Mesodermal cell (in vitro differentiated cells): Measurements from ENCODE around the gene POMGNT2.
"Not testable (repeated sequence)": the region's sequence is repeated elsewhere in the genome, so short reads cannot be mapped to it uniquely, and the experiment has no call there.

Source experiments
- H3K27ac ChIP-seq: 2 replicates; pipeline ENCODE4 v1.7.0; 2013; ENCODE audit warnings: mild to moderate bottlenecking, low read depth, low read length, moderate library complexity; ENCODE audit not compliant: severe bottlenecking
- H3K36me3 ChIP-seq: 2 replicates; pipeline ENCODE4 v1.7.1; 2013; ENCODE audit warnings: mild to moderate bottlenecking, low read length, moderate library complexity; ENCODE audit not compliant: control insufficient read depth, insufficient read depth
- H3K4me1 ChIP-seq: one replicate; pipeline ENCODE4 v1.7.1; 2013; ENCODE audit warnings: mild to moderate bottlenecking, low read length; ENCODE audit not compliant: insufficient read depth, control insufficient read depth, poor library complexity, severe bottlenecking
- H3K4me3 ChIP-seq: 2 replicates; pipeline ENCODE4 v1.7.0; 2013; ENCODE audit warnings: low read length, control low read depth, mild to moderate bottlenecking; ENCODE audit not compliant: insufficient read depth, poor library complexity, severe bottlenecking; ENCODE audit errors: extremely low read depth
- H3K9me3 ChIP-seq: 2 replicates; pipeline ENCODE4 v1.7.1; 2013; ENCODE audit warnings: mild to moderate bottlenecking, low read length, moderate library complexity; ENCODE audit not compliant: control insufficient read depth
- WGBS, 2 experiments: methylation state at CpG; one replicate each; pipeline ENCODE4 v1.1.5; 2013; ENCODE audit warnings: missing lambda C conversion rate in 2 of 2; ENCODE audit not compliant: insufficient coverage in 2 of 2; 5-methylcytosine and 5-hydroxymethylcytosine counted together

The POMGNT2 gene

DNA sequence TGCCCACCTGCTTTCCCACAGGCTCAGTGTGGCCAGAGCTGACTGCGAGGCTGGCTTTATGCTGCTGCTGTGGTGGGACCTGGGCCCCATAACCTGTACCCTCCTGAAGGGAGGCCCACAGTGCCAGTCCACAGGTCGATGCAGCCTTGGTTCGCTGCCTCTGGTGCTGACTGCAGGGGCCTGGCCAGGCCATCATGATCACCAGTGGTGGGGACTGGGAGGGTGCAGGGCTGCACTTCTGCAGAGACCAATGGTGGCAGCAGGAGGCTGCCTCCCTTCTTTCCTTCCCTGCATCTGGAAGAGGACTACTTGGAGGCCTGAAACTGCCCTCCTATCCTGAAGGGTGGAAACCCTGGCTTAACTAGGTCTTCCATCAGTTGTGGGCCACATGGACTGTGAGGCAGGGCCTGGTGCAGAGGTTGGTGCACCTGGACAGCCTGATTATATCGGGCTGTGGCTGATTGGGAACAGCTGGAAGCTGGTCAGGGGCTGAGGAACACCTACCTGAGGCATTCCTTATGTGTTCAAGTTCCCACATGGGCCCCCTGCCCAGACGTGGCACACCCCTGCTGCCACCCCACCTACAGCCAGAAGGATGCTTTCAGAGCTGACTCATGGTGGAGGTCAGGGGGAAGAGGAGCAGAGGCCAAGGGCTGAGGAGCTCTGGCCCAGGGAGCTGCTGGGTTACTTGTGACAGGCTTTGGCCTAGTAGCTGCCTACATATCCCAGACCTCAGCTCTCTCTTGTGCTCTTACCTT lies 29.8 kb downstream of the POMGNT2 start:
- no peak overlapping the region for H3K27ac ChIP-seq
- H3K36me3 ChIP-seq: peaks cover 5% of the 10 kb centered on the region
- no peak overlapping the region for H3K4me3 ChIP-seq
- H3K9me3 ChIP-seq: no peaks in the 10 kb centered on the region
- WGBS, 2 experiments: 96 to 100% methylated on average over 1 to 4 of the region's 5 CpGs
- no peaks in the 10 kb centered on the region for H3K4me1 ChIP-seq

DNA sequence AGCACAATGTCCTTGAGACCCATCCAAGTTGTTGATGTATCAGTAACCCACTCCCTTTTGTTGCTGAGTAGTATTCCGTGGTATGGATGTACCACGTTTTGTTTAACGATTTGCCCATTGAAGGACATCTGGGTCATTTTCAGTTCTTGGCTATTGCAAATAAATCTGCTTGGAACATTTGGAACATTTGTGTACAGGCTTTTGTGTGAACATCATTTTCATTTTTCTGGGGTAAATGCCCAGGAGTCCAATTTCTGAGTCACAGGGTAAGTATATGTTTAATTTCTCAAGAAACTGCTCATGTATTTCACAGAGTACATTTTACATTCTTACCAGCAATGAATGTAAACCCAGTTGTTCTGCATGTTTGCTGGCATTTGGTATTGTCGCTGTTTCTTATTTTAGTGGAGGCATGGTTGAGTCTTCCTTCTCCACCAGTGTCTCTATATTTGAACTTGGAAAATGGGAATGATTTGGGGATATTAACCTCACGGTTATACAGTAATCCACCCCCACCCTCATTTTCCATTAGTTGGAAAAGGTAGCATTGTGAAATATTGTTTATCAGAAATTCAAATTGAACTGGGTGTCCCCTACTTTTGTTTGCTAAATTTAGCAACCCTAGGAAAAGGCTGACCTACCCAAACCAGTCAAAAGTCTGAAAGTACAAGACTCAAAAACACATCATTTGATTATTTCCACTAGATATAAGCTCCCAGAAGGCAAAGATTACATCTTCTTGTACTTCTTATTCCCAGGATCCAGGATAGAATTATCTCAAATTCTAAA lies 30.8 kb downstream of the POMGNT2 start:
- Histone ChIP-seq H3K4me3 (no peak overlapping the region), H3K36me3 (peaks cover 5% of the 10 kb centered on the region), H3K9me3 (no peaks in the 10 kb centered on the region), H3K4me1 (no peaks in the 10 kb centered on the region), H3K27ac (no peak overlapping the region)
- 92 to 94% methylated on average over 3 of the region's 5 CpGs for WGBS, 2 experiments

DNA sequence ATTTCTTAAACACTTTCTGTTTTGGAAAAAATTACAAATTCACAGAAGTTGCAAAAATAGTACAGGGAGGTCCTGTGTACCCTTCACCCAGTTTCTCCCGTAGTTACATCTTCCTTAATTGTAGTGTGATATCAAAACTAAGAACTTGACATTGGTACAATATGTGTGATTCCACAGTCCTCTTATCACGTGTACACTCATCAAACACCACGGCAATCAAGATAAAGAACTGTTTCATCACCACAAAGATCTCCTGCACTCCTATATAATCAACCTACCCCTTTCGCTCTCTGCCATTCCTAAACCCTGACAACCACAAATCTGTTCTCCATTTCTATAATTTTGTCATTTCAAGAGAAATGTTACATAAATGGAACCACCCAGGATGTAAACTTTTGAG lies 31.4 kb downstream of the POMGNT2 start:
- H3K9me3 ChIP-seq: no peaks in the 10 kb centered on the region
- H3K27ac ChIP-seq: no peak overlapping the region
- peaks cover 1% of the 10 kb centered on the region for H3K36me3 ChIP-seq
- no peak overlapping the region for H3K4me3 ChIP-seq
- H3K4me1 ChIP-seq: no peaks in the 10 kb centered on the region
- 84 to 92% methylated on average over 2 to 3 of the region's 4 CpGs for WGBS, 2 experiments

DNA sequence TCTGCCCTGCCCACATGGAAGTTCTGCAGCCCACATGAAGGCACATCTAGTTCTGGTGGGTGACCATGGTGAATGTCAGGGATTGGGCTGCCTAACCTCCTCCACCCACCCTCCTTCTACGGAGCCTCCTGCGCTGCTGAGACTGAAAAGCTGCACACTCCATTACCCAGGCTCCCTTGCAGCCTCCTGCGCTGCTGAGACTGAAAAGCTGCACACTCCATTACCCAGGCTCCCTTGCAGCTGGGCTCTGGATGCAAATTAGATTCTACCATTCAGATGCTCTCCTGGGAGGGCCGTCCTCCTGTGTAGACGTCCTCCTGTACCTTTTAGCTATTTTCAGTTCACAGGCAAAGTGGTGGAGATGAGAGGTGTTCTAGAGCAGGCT lies 32.1 kb downstream of the POMGNT2 start:
- Histone ChIP-seq H3K4me1 (no peaks in the 10 kb centered on the region), H3K4me3 (no peak overlapping the region), H3K36me3 (no peaks in the 10 kb centered on the region), H3K27ac (no peak overlapping the region), H3K9me3 (no peaks in the 10 kb centered on the region)
- 88 to 92% methylated on average over 2 to 3 of the region's 5 CpGs for WGBS, 2 experiments

DNA sequence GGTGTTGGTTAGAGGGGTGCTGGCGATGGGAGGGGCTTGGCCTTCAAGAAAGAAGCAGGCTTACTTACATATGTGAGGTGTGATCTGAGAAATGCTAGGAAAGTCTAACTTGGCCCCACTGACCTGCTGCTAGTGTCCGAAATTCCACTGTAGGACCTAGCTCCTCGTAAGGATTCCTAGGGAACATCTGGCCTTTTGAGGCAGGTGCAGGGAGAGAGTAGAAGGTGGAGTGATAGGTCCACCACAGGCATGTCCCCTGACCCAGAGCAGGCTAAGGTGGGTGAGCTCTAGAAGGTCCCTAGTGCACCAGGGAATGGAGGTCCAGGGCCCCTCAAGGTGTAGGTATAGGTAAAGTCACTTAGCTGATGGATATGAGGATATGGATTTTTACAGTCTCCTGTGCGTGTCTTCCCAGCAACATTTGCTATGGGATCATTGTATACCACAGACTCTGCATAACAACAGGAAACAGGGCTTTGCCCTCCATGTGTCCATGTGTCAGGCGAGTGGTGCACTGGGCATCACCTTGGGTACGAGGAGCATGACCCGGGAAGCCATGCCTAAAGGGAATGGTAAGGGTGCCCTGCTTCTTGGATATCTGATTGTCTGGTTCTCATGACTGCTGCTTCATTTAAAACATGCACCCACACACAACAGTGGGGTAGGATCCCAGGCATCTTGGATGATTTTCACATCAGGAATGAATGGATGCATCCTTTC lies 32.6 kb downstream of the POMGNT2 start:
- no peak overlapping the region for H3K27ac ChIP-seq
- WGBS, 2 experiments: 83 to 97% methylated on average over 3 to 6 of the region's 7 CpGs
- H3K4me1 ChIP-seq: no peaks in the 10 kb centered on the region
- H3K4me3 ChIP-seq: no peak overlapping the region
- H3K36me3 ChIP-seq: no peaks in the 10 kb centered on the region
- H3K9me3 ChIP-seq: no peaks in the 10 kb centered on the region

DNA sequence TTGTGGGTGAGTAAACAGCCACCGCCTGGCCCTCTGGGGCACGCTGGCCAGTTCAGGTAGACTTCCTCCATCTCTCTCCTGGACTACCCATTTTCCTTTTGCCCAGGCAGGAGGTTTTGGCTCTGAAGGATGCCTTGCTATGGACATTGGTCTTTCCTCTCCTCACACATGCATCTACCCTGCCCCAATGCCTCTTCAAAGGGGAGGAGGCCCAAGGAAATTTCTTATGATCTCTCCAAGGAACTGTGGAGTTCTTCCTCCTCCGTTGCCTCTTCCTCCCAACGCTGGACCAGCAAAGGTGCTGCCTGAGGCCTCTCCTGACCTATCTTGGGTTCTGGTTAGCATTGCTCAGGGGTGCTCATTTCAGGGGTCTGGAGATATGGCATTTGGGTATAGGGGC lies 33.5 kb downstream of the POMGNT2 start:
- no peak overlapping the region for H3K27ac ChIP-seq
- 96 to 100% methylated on average over 4 of the region's 4 CpGs for WGBS, 2 experiments
- H3K4me3 ChIP-seq: no peak overlapping the region
- no peaks in the 10 kb centered on the region for H3K36me3 ChIP-seq
- H3K4me1 ChIP-seq: no peaks in the 10 kb centered on the region
- no peaks in the 10 kb centered on the region for H3K9me3 ChIP-seq

DNA sequence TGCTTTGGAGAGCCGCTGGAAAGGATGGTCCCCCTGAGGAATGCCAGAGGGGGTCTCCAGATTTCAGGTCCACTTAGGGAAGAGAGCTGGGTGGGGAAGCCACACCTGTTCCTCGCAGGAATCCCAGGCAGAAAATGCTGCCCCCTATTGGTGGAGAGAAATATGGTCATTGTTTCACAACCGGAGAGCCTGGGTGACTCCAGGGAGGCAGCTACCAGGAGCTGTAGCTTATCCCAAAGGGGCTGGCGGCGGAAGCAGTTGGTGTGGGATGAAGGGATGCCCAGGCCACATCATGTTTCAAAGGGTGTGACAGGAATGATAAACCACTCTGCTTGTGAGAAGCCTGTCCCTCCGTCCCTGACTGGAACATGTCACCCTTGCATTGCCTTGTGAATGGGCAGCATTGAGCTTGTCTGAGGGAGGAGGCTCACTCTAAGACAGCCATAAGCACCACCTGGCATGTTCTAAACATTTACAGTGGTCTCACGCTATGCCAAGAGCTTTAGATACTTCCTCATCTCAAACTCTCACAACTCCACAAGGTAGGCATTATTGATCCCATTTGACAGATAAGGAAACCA lies 34.5 kb downstream of the POMGNT2 start:
- no peak overlapping the region for H3K27ac ChIP-seq
- no peaks in the 10 kb centered on the region for H3K4me1 ChIP-seq
- no peaks in the 10 kb centered on the region for H3K36me3 ChIP-seq
- no peak overlapping the region for H3K4me3 ChIP-seq
- no peaks in the 10 kb centered on the region for H3K9me3 ChIP-seq
- 62 to 69% methylated on average over 5 to 7 of the region's 7 CpGs for WGBS, 2 experiments

DNA sequence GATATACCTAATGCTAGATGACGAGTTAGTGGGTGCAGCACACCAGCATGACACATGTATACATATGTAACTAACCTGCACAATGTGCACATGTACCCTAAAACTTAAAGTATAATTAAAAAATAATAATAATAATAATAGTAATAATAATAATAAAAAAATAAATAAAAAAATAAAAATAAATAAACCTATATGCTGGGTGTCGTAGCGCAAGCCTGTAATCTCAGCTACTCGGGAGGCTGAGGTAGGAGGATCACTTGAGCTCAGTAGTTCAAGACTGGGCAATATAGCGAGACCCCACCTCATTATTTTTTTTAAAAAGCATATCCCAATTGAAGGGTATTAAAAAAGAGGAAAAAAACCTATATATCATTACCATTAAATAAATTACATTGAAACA lies 35.2 kb downstream of the POMGNT2 start:
- H3K4me3 ChIP-seq, H3K4me1 ChIP-seq, H3K9me3 ChIP-seq, H3K27ac ChIP-seq, H3K36me3 ChIP-seq: not testable (repeated sequence)
- WGBS, 2 experiments: 93% methylated on average over 3 of the region's 5 CpGs; no CpG with 5 or more reads in 1 of the 2 experiments

DNA sequence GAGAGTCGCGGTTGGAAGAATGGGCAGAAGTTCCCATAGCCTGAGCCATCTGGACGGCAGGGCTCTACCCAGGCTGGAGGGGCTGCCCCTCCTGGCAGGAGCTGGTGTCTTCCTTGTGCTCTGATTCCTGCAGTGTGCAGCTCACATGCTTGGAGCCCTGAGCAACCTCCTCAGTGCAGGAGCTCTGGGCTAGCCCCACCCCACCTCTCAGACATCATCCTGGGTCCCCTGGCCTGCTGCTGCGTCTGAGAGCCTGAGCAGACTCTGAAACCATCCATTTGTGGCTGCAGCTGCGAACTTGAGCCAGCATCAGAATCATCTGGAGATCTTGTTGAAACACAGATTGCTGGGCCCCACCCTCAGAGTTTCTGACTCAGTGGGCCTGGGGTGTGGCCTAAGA lies 42.8 kb downstream of the POMGNT2 start:
- H3K4me1 ChIP-seq: no peaks in the 10 kb centered on the region

DNA sequence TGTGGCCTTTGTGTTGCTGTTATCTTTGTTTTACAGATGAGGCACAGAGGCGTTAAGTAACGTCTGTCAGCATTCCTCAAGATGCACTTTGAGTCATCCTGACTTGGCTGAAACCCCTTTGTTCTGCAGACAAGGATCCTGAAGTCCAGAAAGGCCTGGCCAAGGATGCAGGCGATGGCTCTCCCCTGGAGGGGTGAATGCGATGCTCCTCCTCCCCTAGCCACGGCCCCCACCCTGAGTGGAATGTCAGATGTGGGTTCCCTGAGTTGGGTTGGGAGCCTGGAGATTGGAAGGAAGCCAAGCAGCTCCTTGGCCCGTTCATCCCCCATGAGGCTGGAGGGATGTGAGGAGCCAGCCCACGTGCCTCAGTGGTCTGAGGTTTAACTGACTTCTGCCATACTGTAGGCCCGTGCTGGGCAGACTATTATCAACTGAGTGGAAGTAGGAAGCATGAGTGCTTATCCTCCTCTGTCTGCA lies 43.3 kb downstream of the POMGNT2 start:
- Histone ChIP-seq H3K27ac (no peak overlapping the region), H3K9me3 (no peaks in the 10 kb centered on the region), H3K36me3 (no peaks in the 10 kb centered on the region), H3K4me1 (no peaks in the 10 kb centered on the region), H3K4me3 (no peak overlapping the region)
- 65 to 83% methylated on average over 4 to 7 of the region's 8 CpGs for WGBS, 2 experiments

More for the DNA sequence above, 42.8 kb downstream of the POMGNT2 start:
- no peak overlapping the region for H3K27ac ChIP-seq
- no peaks in the 10 kb centered on the region for H3K9me3 ChIP-seq
- no peaks in the 10 kb centered on the region for H3K36me3 ChIP-seq
- 65 to 95% methylated on average over 4 to 5 of the region's 5 CpGs for WGBS, 2 experiments
- H3K4me3 ChIP-seq: no peak overlapping the region
